GM19193 (cell line): Measurements from ENCODE around the gene PPP2R3B.

ENCODE experiments used
- POLR2A ChIP-seq: IDR thresholded peaks from 4 replicates; pipeline ENCODE4 v1.6.1; 2011; ENCODE audit not compliant: insufficient read depth, insufficient read length; ENCODE audit errors: extremely low read depth

Gene PPP2R3B

DNA sequence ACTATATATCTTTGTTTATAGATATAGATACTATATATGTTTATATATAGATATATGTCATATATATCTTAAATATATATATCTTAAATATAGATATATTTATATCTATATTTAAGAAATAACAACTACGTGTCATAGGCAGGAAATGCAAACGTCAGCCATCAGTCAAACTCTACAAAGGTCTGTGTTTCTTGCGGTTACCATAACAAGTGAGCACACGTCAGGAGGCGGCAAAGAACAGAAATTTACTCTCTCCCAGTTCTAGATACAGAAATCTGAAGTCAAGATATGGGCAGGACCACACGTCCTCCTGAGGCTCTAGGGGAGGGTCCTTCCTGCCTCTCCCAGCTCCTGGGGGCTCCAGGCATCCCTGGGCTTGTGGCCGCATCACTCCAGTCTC lies 99.0 kb downstream of the PPP2R3B start:
- no peak for TF ChIP-seq POLR2A

DNA sequence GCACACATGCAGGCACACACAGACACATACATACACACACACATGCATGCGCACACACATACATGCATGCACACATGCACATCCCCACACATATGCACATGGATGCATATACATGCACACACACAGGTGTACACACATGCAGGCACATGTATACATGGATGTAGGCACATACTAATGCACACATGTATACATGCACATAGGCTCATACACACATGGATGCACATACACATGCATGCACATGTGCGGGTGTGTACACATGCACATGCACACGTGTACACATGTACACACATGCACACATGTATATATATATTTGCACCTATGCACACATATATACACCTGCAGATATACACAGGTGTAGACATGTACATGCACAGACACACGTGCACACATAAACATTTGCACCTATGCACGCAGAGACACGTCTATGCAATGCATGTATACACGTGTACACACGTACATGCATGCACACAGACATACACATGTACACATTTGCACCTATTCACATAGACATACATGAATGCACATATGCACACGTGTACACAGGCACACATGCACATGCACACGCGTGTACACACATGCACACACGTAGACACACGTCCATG lies 101.5 kb downstream of the PPP2R3B start:
- TF ChIP-seq POLR2A: no peak
